Thyroid gland (tissue), 4 donors: ENCODE results near the gene BMPR1B.

Experiments
- CTCF ChIP-seq, 6 experiments: fragments of 200-600 bp in 3 of 6; fragments of 450-650 bp in 3 of 6; sonication (generic) in 3 of 6; IDR thresholded peaks; one replicate each; pipeline ENCODE4 v1.5.1; 2016 to 2019; ENCODE audit warnings: antibody characterized with exemption in 6 of 6, mild to moderate bottlenecking in 2 of 6, inconsistent platforms in 1 of 6, moderate library complexity in 1 of 6
- POLR2A ChIP-seq, 2 donors: fragments of 450-650 bp; IDR thresholded peaks; one replicate each; pipeline ENCODE4 v1.6.1; 2017; ENCODE audit warnings: antibody characterized with exemption in 2 of 2, mild to moderate bottlenecking in 2 of 2, moderate library complexity in 1 of 2

GRCh38 chr4:94764069-94764468 lies 6.3 kb downstream of the BMPR1B start:
- TF ChIP-seq POLR2A (IDR thresholded peaks at IDR 0.05) (no peak), CTCF (IDR thresholded peaks at IDR 0.05) (no peak)
